IMR-90 (cell line): ENCODE data around the gene RDH11. TPM values are rescaled to one million over a fixed set of nuclear protein-coding genes. Genes with fewer than 3 reads are reported as not detected.

Source experiments
- ATAC-seq: fragments of 200-7000 bp; cut with Tn5 transposase; 2 replicates; pipeline ENCODE4 v1.9.1; 2020; ENCODE audit warnings: low read depth, mild to moderate bottlenecking, moderate library complexity
- BruUV-seq: library from RNA; stranded (reverse); fragments of 400-500 nt; replicated peaks from 2 replicates; lab custom pipeline; 2021; lab: Mats Ljungman, UMichigan
- CTCF ChIA-PET: fragments of 300-600 bp; formaldehyde crosslinking; extraction: SDS; loops from one replicate; lab custom pipeline; 2021; ENCODE audit warnings: antibody characterized with exemption; lab: Yijun Ruan, JAX
- POLR2A ChIA-PET: fragments of 300-600 bp; sonication (Branson Sonifier 250); formaldehyde crosslinking; loops from one replicate; lab custom pipeline; 2022; ENCODE audit warnings: antibody characterized with exemption; ENCODE audit not compliant: unreplicated experiment; lab: Charles Lee
- DNase-seq: peaks from one replicate; pipeline ENCODE4 v3.0.0; 2013
- H2AFZ ChIP-seq: replicated peaks from 2 replicates; pipeline ENCODE3; 2013; ENCODE audit warnings: low read length, mild to moderate bottlenecking; ENCODE audit not compliant: poor library complexity
- H2AK5ac ChIP-seq: 2 replicates; pipeline ENCODE4 v1.6.1; 2013; ENCODE audit warnings: low read depth, low read length, inconsistent platforms
- H2AK9ac ChIP-seq: replicated peaks from 2 replicates; pipeline ENCODE3; 2013; ENCODE audit warnings: mild to moderate bottlenecking, low read depth, low read length, moderate library complexity; ENCODE audit not compliant: poor library complexity
- H2BK120ac ChIP-seq: 2 replicates; pipeline ENCODE4 v1.6.1; 2013; ENCODE audit warnings: low read depth, low read length, inconsistent platforms
- H2BK15ac ChIP-seq: 3 replicates; pipeline ENCODE4 v1.6.1; 2013; ENCODE audit warnings: low read depth, low read length, inconsistent platforms
- H2BK20ac ChIP-seq: 2 replicates; pipeline ENCODE4 v1.6.1; 2013; ENCODE audit warnings: low read depth, mild to moderate bottlenecking, inconsistent platforms, low read length, moderate library complexity
- H2BK5ac ChIP-seq: 2 replicates; pipeline ENCODE4 v1.6.1; 2013; ENCODE audit warnings: mild to moderate bottlenecking, low read depth, low read length, inconsistent platforms; ENCODE audit not compliant: poor library complexity, severe bottlenecking
- H3K14ac ChIP-seq: replicated peaks from 2 replicates; pipeline ENCODE4 v1.6.1; 2013; ENCODE audit warnings: low read depth, low read length, inconsistent platforms
- H3K18ac ChIP-seq: 2 replicates; pipeline ENCODE4 v1.6.1; 2013; ENCODE audit warnings: low read depth, low read length, control low read depth
- H3K23ac ChIP-seq: 2 replicates; pipeline ENCODE4 v1.6.1; 2013; ENCODE audit warnings: low read depth, low read length, inconsistent platforms
- H3K27ac ChIP-seq: 2 replicates; pipeline ENCODE4 v1.5.1; 2013; ENCODE audit warnings: mild to moderate bottlenecking, control low read depth, low read length; ENCODE audit not compliant: insufficient read depth
- H3K27me3 ChIP-seq: 2 replicates; pipeline ENCODE4 v1.6.1; 2013; ENCODE audit warnings: low read length; ENCODE audit not compliant: control insufficient read depth, insufficient read depth
- H3K36me3 ChIP-seq: 2 replicates; pipeline ENCODE4 v1.6.1; 2013; ENCODE audit warnings: low read length, mixed read lengths; ENCODE audit not compliant: control insufficient read depth, insufficient read depth
- H3K4ac ChIP-seq: 2 replicates; pipeline ENCODE4 v1.6.1; 2013; ENCODE audit warnings: low read depth, low read length, inconsistent platforms
- H3K4me1 ChIP-seq: 2 replicates; pipeline ENCODE4 v1.6.1; 2013; ENCODE audit warnings: low read length, mixed read lengths; ENCODE audit not compliant: control insufficient read depth, insufficient read depth
- H3K4me2 ChIP-seq: 2 replicates; pipeline ENCODE4 v1.6.1; 2013; ENCODE audit warnings: low read depth, mild to moderate bottlenecking, control low read depth, low read length, moderate library complexity
- H3K4me3 ChIP-seq: 2 replicates; pipeline ENCODE4 v1.5.1; 2013; ENCODE audit warnings: low read depth, mild to moderate bottlenecking, control low read depth, low read length, moderate library complexity; ENCODE audit not compliant: insufficient read depth
- H3K56ac ChIP-seq: 2 replicates; pipeline ENCODE4 v1.6.1; 2013; ENCODE audit warnings: low read length, inconsistent platforms; ENCODE audit not compliant: insufficient read depth; ENCODE audit errors: extremely low read depth
- H3K79me1 ChIP-seq, 2 experiments: 2 replicates each; pipeline ENCODE4 v1.6.1; 2013; ENCODE audit warnings: low read length in 2 of 2, inconsistent platforms in 1 of 2, low read depth in 1 of 2
- H3K9ac ChIP-seq: 2 replicates; pipeline ENCODE4 v1.6.1; 2013; ENCODE audit warnings: low read depth, low read length, control low read depth
- H3K9me1 ChIP-seq: 2 replicates; pipeline ENCODE4 v1.6.1; 2013; ENCODE audit warnings: low read length, inconsistent platforms; ENCODE audit not compliant: insufficient read depth
- H3K9me3 ChIP-seq: 2 replicates; pipeline ENCODE4 v1.6.1; 2013; ENCODE audit warnings: low read length; ENCODE audit not compliant: control insufficient read depth, insufficient read depth
- H4K20me1 ChIP-seq: 2 replicates; pipeline ENCODE4 v1.6.1; 2013; ENCODE audit warnings: low read length, inconsistent platforms; ENCODE audit not compliant: insufficient read depth
- H4K5ac ChIP-seq: 2 replicates; pipeline ENCODE4 v1.6.1; 2013; ENCODE audit warnings: mild to moderate bottlenecking, low read depth, low read length, control low read depth
- H4K8ac ChIP-seq, 2 experiments: 2 replicates each; pipeline ENCODE4 v1.6.1; 2013; ENCODE audit warnings: low read depth in 2 of 2, low read length in 2 of 2, control low read depth in 1 of 2, inconsistent platforms in 1 of 2
- H4K91ac ChIP-seq: 2 replicates; pipeline ENCODE4 v1.6.1; 2013; ENCODE audit warnings: low read depth, low read length, inconsistent platforms; ENCODE audit not compliant: insufficient read depth
- CHD1 ChIP-seq: IDR thresholded peaks from 2 replicates; pipeline ENCODE4 v1.6.1; 2012; ENCODE audit warnings: low read depth, low read length, improper control_type of control experiment
- CTCF ChIP-seq: conservative IDR thresholded peaks from 2 replicates; pipeline ENCODE4 v1.5.1; 2012; ENCODE audit warnings: mild to moderate bottlenecking, low read depth, low read length, improper control_type of control experiment
- ELK1 ChIP-seq: fragments of 150-350 bp; IDR thresholded peaks from 2 replicates; pipeline ENCODE4 v1.6.1; 2016; ENCODE audit warnings: low read depth, mild to moderate bottlenecking, low read length, moderate library complexity, borderline replicate concordance
- MAFK ChIP-seq: IDR thresholded peaks from 2 replicates; pipeline ENCODE4 v1.6.1; 2012; ENCODE audit warnings: low read depth, low read length, improper control_type of control experiment
- RAD21 ChIP-seq: IDR thresholded peaks from 2 replicates; pipeline ENCODE4 v1.6.1; 2012; ENCODE audit warnings: low read length, improper control_type of control experiment
- RCOR1 ChIP-seq: IDR thresholded peaks from 2 replicates; pipeline ENCODE4 v1.6.1; 2012; ENCODE audit warnings: mild to moderate bottlenecking, low read length, improper control_type of control experiment; ENCODE audit not compliant: insufficient replicate concordance
- RFX5 ChIP-seq: IDR thresholded peaks from 2 replicates; pipeline ENCODE4 v1.8.0; 2012; ENCODE audit warnings: low read depth, mild to moderate bottlenecking, low read length, moderate library complexity
- WGBS, 2 experiments: methylation state at CpG; one replicate each; pipeline versions ENCODE4 v1.1.5 to v1.1.7; 2013; ENCODE audit warnings: missing lambda C conversion rate in 2 of 2; ENCODE audit not compliant: insufficient read length in 1 of 2; ENCODE audit errors: extremely low coverage in 2 of 2; 5-methylcytosine and 5-hydroxymethylcytosine counted together
- dilution Hi-C: fragments of 300-500 bp; cut with HindIII; formaldehyde crosslinking; loops from one replicate; pipeline ENCODE4 v1.14.3; 2018; ENCODE audit warnings: low sequenced_read_pairs; ENCODE audit not compliant: unreplicated experiment
- in situ Hi-C: fragments of 300-500 bp; cut with MboI; formaldehyde crosslinking; loops from 3 replicates; pipeline ENCODE4 v1.14.3; 2019; ENCODE audit warnings: low sequenced_read_pairs, inconsistent platforms, mixed read lengths
- intact Hi-C: fragments of 100-400 bp; cut with micrococcal nuclease; formaldehyde crosslinking; loops from 2 replicates; pipeline ENCODE4 v1.10.0; 2022
- polyA plus RNA-seq, 3 experiments: library from polyadenylated mRNA; depleted of rRNA; stranded (reverse); fragments of >200 nt; gene quantifications; 2 replicates each; pipeline ENCODE4 v1.2.3, GENCODE V29; 2012; ENCODE audit warnings: low replicate concordance in 1 of 3
- total RNA-seq: library from RNA; depleted of rRNA; stranded (reverse); fragments of >200 nt; gene quantifications from 2 replicates; pipeline ENCODE4 v1.2.3, GENCODE V29; 2012

RDH11 gene
- total and polyA plus RNA-seq, 2 of the 4 experiments (the other 2 are of a cell fraction): 77.3 to 149 TPM

GRCh38 chr14:67679006-67679405 lies 16.6 kb downstream of the RDH11 start:
- BruUV-seq: no TSS peak
- Histone ChIP-seq H3K9me3 (no peaks in the 10 kb centered on the region), H3K9ac (no peak overlapping the region), H2AK9ac (no peak overlapping the region), H3K18ac (no peak overlapping the region), H3K4me1 (0 out of 2 replicates have a peak, but pooled peaks cover 2% of the 10 kb centered on the region), H3K27me3 (no peaks in the 10 kb centered on the region), H2BK5ac (no peak overlapping the region), H3K79me1 (peaks cover 30 to 43% of the 10 kb centered on the region in 2 experiments), H4K20me1 (peaks cover 4% of the 10 kb centered on the region; the same call in 1 of the 2 replicates), H4K8ac (no peak overlapping the region), H2AFZ (no peak overlapping the region), H3K36me3 (peaks cover 15% of the 10 kb centered on the region), H2BK20ac (no peak overlapping the region), H3K14ac (no peak overlapping the region), H3K4me2 (no peak overlapping the region), H3K9me1 (peaks cover 4% of the 10 kb centered on the region; the same call in 1 of the 2 replicates), H2BK15ac (no peak overlapping the region), H3K56ac (no peak overlapping the region), H4K5ac (no peak overlapping the region), H2BK120ac (no peak overlapping the region), H3K4me3 (no peak overlapping the region), H3K27ac (no peak overlapping the region), H3K4ac (no peak overlapping the region), H4K91ac (no peak overlapping the region), H2AK5ac (no peak overlapping the region), H3K23ac (no peak overlapping the region)
- no CpG with 5 or more reads among the region's 2 CpGs for WGBS, 2 experiments
- CTCF ChIA-PET: no interaction called here
- dilution Hi-C loops: no loop called here
- intact Hi-C loops: no loop called here
- in situ Hi-C loops: no loop called here
- no peak for TF ChIP-seq CHD1
- no peak for TF ChIP-seq CTCF
- no peak for TF ChIP-seq RCOR1
- TF ChIP-seq MAFK: no peak
- TF ChIP-seq RAD21: no peak
- TF ChIP-seq ELK1: no peak
- no peak for TF ChIP-seq RFX5
- no peak for DNase-seq
- POLR2A ChIA-PET: no interaction called here
- no peak for ATAC-seq
